A673 (cell line): ENCODE results near the gene TAS2R16.

Experiments
- EZH2 ChIP-seq: fragments of 200-600 bp; sonication (generic); IDR thresholded peaks from 2 replicates; pipeline ENCODE4 v1.6.1; 2017; ENCODE audit warnings: borderline replicate concordance, low read depth, mild to moderate bottlenecking, mixed read lengths, antibody characterized with exemption, low read length; ENCODE audit not compliant: poor library complexity, severe bottlenecking
- TF ChIP-seq, protein P1 (sequence below): fragments of 300-800, 200-600 bp; sonication (generic); conservative IDR thresholded peaks from 2 replicates; pipeline ENCODE4 v1.5.1; 2017; ENCODE audit warnings: low read depth, mild to moderate bottlenecking, antibody characterized with exemption, low read length, moderate library complexity, mixed read lengths

DNA sequence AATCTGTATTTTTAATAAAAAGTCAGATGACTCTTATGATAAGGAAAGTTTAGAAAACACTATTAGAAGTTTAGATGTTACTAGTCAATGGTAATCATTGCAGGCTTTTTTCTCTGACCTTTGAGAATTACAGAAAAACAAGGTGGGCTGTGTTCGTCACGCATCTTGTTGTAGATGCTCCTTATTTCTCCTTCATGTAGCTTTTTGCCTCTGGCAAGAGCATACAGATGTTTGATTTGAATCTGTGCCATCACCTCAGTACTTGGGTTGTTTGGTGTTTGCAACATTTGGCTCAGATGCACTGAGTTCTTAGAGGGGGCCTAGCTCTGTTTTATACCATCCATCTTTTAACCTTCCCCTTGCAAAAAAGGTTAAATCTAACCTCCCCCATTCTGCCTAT is 11.5 kb downstream of the TAS2R16 start:
- TF ChIP-seq, protein P1, sequence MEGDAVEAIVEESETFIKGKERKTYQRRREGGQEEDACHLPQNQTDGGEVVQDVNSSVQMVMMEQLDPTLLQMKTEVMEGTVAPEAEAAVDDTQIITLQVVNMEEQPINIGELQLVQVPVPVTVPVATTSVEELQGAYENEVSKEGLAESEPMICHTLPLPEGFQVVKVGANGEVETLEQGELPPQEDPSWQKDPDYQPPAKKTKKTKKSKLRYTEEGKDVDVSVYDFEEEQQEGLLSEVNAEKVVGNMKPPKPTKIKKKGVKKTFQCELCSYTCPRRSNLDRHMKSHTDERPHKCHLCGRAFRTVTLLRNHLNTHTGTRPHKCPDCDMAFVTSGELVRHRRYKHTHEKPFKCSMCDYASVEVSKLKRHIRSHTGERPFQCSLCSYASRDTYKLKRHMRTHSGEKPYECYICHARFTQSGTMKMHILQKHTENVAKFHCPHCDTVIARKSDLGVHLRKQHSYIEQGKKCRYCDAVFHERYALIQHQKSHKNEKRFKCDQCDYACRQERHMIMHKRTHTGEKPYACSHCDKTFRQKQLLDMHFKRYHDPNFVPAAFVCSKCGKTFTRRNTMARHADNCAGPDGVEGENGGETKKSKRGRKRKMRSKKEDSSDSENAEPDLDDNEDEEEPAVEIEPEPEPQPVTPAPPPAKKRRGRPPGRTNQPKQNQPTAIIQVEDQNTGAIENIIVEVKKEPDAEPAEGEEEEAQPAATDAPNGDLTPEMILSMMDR: no peak
- TF ChIP-seq EZH2: no peak
